ENCODE measurements around the gene SPTBN4.

DNA sequence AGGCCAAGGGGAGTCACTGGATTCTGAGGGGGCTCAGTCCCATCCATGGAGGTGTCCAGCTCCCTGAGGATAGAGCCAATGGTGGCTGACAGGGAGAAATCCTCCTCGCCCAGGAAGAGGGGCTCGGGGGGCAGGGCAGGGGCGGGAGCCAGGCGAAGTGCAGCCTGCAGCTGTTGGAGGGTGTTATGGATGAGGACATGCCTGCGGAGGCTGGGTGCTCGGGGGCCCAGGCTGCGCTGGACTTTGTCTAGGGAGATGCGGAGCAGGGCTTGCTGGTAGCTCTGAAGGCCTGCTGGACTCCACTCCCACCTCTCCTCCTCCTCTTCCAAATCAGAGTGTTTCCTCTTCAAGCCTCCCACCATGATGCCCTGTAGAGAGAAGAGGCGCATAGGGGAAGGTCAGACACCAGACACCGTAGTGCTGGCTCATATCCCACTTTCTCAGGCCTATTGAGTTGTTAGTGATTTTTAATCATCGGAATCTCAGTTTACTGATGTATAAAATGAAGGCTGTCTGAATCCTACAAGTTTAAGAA, 25.0 kb upstream of the SPTBN4 start:
- TF ChIP-seq, protein P1, sequence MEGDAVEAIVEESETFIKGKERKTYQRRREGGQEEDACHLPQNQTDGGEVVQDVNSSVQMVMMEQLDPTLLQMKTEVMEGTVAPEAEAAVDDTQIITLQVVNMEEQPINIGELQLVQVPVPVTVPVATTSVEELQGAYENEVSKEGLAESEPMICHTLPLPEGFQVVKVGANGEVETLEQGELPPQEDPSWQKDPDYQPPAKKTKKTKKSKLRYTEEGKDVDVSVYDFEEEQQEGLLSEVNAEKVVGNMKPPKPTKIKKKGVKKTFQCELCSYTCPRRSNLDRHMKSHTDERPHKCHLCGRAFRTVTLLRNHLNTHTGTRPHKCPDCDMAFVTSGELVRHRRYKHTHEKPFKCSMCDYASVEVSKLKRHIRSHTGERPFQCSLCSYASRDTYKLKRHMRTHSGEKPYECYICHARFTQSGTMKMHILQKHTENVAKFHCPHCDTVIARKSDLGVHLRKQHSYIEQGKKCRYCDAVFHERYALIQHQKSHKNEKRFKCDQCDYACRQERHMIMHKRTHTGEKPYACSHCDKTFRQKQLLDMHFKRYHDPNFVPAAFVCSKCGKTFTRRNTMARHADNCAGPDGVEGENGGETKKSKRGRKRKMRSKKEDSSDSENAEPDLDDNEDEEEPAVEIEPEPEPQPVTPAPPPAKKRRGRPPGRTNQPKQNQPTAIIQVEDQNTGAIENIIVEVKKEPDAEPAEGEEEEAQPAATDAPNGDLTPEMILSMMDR (IDR thresholded peaks at IDR 0.05) = no peak
- TF ChIP-seq POLR2A (IDR thresholded peaks at IDR 0.05) = no peak

Data from Peyer's patch (tissue), 4 donors.